CD4-positive, alpha-beta T cell treated with Interleukin-4 for 4 hours (primary cell): ENCODE data around the gene CPT1B.

ENCODE experiments used
- DNase-seq: peaks from one replicate; pipeline ENCODE4 v3.0.0-alpha.2; 2020

The CPT1B gene

DNA sequence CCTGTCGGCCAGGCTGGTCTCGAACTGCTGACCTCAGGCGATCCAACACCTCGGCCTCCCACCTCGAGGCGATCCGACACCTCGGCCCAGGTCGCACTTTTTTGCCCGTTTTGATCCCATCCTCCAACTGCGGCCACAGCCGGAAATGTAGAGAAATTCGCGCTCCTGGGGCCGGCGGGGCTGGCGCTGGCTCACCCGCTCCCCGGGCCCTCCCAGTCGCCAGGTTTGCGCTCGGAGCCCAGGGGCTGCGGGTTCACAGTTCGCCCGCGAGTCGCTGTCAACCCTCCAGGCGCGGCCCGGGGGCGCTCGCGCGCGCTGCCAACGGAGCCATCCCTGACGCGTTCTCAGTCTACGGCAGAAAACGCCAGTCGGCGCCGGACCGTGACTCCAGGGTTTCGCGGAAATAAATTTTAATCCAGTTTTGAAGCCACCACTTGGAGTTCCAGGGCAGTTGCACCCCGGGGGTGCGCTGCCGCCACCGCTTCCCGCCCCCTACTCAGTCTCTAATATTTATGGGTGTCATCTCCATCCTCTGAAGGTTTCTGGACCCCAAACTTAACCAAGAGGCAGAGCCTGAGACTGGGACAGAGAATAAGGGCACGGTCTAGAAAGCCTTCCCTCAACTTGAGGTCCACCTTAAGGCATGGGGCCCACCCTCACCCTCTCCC, 34.0 kb downstream of the CPT1B start:
- peak; percentile 81 for DNase-seq

DNA sequence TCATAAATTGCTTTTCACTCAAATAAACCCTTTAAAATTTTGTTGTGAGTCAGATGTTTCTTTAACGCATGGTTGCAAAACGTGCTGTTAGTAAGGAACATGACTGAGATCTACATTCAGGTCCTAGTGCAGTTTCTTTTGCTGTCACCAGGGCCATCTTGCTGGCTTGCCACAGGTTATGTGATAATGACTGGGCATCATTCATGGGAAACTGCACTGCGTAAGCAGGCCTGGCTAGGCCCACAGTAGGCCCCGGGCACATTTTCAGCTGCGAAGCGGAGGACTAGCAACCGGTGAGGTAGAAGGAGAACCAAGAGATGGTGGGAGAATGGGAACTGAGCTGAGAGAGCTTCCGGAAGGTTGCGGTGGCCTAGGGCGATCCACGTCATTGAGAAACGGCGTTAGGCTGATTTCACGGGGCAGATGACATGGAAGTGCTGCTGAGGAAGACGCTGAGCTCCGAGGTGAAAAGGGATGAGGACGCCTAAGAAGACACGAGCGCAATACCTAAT, 35.8 kb downstream of the CPT1B start:
- peak; percentile 26 for DNase-seq

DNA sequence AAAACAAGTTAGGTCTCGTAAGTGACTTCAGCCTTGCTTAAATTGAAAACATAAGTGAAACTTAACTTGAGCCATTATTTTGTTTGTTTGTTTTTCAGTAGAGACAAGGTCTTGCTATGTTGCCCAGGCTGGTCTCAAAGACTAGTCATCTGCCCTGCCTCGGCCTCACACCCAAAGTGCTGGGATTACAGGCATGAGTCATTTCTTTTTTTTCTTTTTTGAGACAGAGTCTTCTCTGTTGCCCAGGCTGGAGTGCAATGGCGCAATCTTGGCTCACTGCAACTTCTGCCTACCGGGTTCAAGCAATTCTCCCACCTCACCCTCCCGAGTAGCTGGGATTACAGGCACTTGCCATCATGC, 36.6 kb downstream of the CPT1B start:
- DNase-seq, result peak; percentile 70

DNA sequence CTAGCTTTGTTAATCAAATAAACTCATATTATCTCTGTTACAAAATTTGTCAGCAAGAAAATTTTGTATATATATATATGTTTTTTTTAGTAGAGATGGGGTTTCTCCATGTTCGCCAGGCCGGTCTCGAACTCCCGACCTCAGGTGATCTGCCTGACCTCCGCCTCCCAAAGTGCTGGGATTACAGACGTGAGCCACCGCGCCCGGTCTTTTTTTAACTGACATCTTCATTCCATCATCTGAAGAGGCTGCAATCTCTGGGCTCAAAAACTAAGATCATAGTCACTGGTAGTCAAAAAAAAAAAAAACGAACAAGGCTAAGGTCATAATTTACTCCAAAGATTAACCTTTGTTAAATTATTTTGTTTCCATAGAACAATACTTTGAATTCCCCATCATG, 37.8 kb downstream of the CPT1B start:
- DNase-seq, result no peak

DNA sequence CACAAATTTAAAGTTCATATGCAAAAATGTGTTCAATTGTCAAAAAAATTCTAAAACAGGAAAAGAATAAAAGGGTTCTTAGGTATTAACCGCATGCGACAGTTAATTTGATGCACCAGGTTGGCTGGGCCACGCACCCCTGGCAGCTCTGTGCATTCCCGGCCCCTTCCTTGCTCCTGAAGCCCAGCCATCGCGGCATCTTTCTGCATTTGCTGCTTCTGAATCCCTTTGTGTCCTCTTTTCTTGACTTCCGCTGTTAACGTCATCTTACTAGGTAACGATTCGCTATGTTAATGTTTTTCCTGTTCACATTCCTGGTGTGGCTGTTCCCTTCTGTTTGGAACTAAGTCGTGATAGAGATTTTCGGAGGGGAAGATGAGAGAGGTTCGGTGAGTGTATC, 40.5 kb downstream of the CPT1B start:
- DNase-seq, result no peak

DNA sequence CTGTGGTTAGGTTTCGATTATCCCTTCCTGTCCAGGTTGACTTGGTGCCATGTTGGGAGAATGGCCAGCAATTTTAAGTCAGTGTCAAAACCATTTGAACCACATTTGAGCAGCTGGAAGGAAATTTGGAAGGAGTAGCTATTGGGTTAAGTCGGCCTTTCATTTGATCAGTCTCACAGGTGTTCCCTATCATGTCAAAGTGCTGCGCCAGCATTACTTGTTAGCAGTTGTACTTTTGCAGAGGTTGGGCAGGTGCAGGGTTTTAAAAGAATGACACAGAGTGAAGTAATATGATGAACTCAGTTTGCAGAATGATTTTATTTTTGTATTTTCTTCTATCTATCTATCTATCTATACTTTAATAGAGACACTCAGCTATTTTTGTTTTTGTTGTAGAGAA, 42.0 kb downstream of the CPT1B start:
- DNase-seq, result no peak

DNA sequence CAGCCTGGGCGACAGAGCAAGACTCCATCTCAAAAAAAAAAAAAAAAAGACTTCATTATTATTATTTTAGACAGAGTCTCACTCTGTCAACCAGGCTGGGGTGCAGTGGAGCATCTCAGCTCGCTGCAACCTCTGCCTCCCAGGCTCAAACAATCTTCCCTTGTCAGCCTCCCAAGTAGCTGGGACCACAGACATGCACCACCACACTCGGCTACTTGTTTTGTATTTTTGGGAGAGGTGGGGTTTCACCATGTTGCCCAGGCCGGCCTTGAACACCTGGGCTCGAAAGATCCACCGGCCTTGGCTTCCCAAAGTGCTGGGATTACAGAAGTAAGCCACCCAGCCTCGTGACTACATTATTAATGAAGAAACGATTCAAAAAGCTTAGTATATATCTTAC, 43.1 kb downstream of the CPT1B start:
- DNase-seq, result no peak

DNA sequence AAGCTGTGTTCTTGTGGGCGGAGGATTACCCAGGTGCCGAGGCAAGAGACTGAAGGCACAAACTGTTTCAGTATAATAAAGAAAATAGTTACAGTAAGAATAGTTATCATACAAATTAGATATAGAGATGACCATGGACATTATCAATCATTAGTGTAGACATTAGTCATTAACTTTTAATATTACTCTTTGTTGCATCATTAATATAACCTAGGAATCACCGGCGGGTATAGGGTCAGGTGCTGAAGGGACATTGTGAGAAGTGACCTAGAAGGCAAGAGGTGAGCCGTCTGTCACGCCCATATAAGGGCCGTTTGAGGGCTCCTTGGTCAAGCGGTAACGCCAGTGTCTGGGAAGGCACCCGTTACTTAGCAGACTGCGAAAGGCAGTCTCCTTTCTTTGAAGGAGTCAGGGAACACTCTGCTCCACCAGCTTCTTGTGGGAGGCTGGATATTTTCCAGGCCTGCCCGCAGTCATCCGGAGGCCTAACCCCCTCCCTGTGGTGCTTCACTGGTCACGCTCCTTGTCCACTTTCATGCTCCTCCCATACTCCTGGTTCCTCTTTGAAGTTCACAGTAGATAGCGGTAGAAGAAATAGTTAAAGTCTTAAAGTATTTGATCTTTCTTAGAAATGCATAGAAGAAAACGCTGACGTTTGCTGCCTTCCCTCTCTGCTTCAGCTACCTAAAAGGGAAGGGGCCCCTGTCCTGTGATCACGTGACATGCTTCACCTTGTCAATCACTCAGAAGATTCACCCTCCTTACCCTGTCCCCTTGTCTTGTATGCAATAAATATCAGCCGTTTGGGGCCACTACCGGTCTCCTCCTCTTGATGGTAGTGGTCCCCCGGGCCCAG, 44.1 kb downstream of the CPT1B start:
- peak; percentile 39 for DNase-seq

DNA sequence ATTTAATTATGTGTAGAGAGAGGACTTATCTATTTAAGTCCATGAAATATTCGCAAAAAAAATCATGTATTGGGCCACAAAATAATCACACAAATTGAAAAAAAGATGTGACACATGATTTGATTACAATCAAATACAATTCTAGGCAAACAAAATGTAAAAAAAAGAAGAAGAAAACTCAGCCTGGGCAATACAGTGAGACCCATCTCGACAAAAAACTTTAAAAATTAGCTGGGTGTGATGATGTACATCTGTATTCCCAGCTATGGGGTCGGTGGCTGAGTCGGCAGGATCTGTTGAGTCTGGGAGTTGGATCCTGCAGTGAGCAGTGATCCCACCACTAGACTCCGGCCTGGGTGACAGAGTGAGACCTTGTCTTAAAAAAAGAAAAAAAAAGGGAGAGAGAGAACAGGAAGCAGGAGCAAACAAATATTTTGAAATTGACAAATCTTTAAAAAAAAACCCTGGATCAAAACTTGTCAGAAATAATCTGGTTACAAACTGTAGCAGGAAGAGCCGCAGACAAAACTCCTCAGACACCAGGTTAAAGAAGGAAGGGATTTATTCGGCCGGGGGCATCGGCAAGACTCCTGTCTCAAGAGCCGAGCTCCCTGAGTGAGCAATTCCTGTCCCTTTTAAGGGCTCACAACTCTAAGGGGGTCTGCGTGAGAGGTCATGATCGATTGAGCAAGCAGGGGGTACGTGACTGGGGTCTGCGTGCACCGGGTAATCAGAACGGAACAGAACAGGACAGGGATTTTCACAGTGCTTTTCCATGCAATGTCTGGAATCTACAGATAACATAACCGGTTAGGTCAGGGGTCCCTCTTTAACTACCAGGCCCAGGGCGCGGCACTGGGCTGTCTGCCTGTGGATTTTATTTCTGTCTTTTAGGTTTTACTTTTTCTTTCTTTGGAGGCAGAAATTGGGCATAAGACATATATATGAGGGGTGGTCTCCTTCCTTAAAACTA, 45.1 kb downstream of the CPT1B start:
- DNase-seq, result no peak

DNA sequence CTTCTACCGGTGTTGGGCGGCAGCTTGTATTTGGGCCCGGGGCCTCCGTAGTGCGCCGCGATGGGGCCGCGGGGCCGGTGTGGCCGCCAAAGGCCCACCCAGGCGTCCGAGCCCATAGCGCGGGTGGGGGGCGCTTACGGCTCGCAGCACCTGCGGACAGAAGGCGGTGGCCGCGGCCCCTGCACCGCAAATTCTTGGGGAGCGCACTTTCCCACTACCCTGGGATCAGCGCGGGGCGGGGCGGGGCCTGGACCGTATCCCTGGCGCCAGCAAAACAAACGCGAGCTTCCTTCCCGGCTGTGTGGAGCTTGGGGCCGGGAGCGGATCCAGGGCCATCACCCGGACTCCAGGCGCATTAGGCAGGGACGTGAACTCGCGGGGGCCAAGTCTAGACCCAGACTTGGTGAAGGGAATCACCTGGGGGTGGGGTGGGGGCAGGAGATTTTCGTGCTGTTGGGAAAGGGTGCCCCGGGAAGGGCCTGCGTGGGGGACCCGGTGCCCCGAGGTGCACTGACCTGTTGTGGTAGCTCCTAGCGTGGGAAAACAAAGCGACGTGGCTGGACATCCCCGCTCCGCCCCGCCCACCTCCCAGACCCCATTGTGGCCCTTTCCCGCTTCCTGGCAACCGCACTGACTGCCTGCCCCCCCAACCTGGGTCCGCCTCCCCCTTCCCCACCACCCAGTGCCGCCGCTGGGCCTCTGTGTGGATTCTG, 46.1 kb downstream of the CPT1B start:
- no peak for DNase-seq

DNA sequence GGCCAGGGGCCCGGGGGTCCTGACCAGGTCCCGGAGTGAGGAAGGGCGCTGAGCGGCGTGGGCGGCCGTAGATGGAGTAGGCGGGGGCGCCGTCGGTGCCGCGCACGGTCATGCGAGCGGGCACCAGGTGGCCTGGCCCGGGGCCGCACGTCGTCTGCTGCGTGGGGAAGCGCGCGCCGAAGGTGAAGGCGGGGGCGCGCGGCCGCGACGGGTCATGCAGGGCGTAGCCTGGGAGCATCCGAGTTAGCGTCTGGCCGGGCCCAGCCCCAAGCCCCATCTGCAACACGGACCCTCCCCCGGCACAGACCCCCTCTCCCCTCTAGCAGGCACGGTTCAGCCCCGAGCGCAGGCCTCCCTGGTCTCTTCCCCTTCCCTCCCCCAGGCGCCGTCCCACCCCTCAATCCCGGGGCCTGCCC, 46.7 kb downstream of the CPT1B start:
- DNase-seq, result peak; percentile 59

DNA sequence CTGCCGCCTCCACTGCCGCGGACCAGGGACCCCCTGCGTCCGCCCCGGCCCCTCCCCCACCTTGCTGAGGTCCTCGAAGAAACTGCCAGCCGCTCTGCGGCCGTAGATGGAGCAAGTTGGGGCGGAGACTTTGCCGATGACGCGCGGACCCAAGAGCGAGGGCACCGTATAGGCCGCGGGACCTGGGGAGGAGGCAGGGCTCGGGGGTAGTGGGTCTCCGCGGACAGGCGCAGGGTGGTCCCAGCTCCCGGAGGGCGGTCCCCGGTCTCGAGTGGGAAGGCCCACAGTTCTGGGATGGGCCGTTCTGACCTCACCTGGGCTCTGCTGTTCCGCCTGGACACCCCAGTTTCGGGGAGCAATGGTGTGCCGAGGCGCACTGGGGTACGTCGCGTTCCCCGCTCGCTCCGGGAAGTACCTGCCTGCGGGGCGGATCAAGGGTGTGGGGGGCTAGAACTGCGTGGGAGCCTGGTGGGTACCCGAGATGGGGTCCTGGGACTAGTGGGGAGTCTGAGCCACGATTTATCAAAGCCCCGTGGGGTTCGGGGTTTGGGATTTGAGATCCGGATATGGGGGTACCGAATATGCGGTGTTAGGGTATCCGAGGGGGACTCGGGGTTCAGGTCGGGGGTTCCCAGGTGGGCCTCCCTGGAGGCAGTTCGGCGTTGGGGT, 47.2 kb downstream of the CPT1B start:
- DNase-seq, result peak; percentile 81

DNA sequence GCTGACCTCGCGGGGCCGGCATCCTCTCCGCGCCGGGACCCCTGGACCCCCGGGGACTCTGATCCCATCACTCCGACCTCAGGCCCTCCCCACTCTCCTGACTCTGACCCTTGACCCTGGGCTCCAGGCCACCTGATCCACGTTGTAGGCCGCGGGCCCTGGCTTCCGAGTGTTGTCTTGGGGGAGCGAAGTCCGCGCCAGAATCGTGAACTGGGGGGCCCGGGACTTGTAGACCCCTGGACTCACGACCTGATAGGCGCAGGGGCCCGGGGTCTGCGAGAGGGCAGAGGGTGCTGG, 47.7 kb downstream of the CPT1B start:
- no peak for DNase-seq

DNA sequence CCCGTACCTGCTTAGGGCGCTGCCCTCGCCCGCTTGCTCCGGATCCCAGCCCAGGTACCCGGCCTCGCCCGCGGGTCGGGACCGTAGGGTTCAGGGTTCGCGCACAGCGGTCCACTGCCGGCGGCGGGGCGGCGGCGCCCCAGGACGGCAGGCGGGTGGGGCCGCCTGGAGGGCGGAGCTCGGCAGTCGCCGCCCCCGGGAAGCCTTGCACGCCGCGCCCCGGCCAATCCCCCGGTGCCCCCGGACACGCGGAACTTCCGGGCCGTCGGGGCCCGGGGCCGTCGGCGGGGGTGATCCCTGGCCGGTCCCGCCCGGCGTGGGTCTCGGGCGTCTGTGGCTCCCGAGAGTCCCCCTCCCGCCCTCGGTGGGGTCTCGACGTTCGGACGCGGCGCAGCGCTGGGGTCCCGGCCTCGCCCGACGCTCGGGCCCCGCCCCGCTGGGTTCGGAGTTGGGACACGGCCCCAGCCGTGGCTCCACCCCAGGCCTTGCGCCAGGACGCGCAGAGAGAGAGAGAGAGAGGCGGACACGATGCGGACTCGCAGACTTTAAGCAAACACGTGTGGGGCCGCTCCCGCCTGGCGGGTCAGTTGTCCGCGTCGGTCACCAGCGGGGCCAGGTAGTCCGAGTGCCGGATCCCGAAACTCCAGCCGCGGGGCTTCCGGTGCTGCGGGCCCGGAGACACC, 48.2 kb downstream of the CPT1B start, which contains the start of gene TYMP:
Gene TYMP, minus strand, starts transcription at position 116 of the 683 bp plus-strand sequence. CDS start 303 bp downstream, outside the sequence.
- DNase-seq, result peak; percentile 64

DNA sequence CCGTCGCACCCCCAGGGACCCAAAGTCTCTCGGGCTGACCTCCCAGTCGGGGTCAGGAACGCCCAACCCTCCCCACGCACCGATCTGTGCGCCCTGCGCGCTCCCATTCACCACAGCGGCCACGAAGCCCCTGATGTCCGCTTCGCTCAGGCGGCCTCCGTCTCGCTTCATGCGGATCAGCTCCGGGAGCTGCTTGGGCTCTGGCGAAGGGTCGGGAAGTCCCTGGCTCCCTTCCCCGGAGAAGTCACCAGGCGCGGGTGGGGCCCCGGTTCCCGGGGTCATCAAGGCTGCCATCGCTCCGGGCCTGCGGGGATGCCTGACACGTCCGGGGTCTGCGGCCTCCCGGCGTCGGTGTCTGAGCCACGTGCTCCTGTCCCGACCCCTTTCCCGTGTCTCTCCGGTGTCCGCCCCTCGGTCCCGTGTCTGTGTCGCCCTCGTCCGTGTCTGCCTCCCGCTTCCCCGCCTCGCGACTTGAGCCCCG, 48.8 kb downstream of the CPT1B start:
- DNase-seq, result no peak

DNA sequence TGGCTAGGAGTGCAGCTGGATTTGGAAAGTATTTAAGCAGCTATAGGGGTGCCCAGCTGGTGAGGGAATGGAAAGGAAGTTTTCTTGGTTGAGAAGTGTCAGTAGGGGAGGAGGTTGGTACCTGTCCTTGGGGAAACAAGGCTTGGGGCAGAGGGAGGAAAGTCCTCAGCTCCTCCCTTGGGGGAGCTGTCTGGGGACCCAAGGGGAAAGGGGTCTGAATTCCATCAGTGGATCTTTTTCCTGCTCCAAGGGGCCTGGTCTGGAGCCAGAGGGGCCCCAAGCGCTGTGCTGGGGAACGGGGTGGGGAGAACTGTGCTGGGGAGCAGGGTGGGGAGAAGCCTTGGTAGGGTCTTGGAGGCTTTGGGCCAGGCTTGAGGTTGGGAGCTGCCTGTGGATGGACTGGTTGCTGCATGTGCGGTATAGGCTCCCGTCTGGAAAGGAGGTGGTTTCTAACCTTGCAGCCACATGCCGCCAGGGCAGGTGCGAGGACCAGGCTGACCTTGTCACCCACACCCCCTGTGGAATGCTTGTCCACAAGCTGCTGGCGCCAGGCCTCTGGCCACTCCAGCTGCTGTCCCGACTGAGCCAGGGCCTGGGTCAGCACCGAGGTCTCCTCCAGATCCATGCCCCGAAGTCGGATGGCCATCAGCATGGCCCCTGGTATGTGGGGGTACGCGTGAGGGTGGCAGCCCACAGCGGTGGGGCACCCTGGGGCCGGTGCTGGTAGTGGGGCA, 49.4 kb downstream of the CPT1B start:
- no peak for DNase-seq

DNA sequence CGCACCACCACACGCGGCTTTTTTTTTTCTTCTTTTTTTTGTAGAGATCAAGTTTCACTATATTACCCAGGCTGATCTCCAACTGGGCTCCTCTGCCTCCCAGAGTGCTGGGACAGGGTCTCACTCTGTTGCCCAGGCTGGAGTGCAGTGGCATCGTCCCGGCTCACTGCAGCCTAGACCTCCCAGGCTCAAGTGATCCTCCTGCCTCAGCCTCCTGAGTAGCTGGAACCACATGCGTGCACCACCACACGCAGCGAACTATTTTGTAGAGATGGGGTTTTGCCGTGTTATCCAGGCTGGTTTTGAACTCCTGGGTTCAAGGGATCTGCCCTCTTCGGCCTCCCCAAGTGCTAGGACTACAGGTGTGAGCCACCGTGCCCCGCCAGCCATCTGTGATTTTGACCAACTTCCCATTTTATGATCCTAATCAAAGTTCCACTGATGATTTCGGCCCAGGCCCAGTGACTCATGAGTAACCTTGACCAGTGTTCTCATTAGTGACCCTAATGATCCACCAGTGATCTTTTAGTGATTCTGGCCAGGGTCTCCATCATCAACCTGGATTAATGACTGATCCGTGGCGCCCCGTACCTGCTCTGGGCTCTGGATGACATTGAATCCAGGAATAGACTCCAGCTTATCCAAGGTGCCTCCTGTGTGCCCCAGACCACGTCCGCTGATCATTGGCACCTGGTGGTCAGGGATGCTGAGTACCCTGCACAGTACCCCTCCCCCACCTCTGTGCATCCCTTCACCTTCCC, 50.1 kb downstream of the CPT1B start:
- DNase-seq, result no peak

DNA sequence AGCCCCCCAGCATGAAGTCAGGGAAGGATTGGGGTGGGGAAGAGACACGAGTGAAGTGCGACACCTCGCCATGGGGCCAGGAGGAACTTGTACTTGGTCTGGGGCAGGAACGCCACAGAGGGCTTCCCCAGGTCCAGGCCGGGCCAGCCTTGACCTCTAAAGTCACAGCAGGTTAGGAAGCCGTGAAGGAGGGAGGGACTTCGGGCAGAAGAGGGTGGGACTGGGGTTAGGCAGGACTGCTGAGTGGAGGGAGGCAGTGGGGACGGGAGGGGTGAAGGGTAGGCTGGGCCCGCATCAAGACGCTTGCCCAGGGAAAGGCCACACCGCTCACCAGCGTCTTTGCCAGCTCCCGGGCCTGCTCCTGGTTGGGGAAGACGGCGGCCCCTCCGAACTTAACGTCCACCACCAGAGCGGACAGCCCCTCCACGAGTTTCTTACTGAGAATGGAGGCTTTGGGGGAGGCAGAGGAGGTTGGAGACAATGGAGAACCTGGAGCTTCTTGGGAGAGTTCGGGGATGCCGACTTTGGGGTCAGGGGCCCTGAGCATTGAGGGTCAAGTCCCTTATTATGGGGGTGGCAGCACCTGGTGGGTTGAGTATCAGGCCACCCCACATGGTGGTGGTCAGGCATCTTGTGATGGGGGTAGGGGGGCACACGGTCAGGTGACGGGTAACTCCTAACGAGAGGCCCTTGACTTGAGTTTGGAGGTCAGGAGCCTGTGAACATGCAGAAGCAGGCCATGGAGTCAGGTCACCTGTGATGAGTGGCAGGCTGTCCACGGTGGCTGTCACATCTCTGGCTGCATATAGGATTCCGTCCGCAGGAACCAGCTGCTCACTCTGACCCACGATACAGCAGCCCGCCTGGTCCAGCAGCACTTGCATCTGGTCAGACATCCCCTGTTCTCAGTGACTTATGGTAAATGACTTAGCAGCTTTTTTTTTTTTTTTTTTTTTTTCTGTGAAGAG, 51.1 kb downstream of the CPT1B start:
- DNase-seq, result peak; percentile 51
